ENCODE data around the gene MLLT10.
A peak's percentile ranks its signal among the peaks of the same experiment; 100 is the strongest.

Gene MLLT10

DNA sequence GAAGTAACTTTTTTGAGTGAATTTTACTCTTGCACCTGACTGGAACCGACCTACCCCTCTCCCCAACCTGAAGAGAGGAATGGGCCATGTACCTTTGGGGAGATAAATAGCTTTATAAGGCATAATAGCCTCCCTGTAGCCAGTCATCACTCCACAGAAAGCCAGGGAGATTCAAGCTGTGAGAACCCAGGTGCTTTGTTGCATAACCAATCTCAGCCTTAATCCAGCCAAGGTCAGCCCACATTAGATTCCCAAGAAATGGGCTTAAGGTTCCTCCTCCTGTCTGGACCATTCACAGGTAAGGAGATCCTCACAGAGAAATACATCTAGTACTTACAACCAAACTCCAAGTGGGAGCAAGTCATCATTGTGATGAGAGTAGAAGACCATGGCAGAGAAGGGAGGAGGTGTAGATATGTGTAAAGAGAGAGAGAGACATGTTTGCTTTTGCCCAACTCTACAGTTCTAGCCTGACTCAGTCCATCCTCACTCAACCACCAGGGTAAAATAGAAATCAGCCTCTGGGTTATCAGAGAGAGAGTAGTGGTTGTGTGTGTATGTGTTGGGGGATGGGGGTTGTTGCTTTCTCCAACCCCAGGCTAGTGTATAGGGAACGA is 32.2 kb upstream of the MLLT10 start:
- DNase-seq = no peak

DNA sequence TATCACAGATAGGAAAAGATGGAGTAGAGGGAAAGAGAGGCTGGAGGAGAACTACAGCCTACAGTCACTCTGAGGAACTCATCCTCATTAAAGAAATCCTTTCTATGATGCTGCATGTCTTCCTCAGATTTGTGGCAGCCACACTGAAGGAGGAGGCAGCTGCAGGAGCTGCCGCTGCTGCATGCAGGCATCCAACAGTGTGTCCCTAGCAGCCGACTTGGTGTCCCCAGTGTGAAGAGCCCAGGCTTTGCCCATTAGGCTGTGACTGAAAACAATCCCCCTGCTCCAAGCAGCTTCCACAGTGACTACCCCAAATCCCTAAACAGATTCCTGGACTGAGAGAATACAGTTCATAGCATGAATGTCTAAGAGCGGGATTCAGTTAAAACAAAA is 31.7 kb upstream of the MLLT10 start:
- no peak for DNase-seq

DNA sequence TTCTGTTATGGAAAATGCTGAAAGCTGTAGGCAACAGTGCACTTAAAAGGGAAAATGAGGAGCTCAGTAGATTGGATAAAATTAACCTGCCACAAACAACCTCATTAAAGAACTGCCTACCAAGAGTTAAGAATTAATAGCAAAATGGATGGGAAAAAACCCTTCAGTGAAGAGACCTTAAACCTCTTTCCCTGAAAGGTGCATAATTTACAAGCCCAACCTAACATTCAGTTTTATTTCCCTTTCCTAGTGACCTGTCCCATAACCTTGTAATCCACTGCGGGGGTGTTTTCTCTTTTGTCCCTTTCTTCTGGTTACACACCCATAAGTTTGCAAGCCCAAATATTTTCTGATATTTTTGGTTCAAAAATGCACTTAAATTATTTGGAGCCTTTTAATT is 30.5 kb upstream of the MLLT10 start:
- DNase-seq = no peak

DNA sequence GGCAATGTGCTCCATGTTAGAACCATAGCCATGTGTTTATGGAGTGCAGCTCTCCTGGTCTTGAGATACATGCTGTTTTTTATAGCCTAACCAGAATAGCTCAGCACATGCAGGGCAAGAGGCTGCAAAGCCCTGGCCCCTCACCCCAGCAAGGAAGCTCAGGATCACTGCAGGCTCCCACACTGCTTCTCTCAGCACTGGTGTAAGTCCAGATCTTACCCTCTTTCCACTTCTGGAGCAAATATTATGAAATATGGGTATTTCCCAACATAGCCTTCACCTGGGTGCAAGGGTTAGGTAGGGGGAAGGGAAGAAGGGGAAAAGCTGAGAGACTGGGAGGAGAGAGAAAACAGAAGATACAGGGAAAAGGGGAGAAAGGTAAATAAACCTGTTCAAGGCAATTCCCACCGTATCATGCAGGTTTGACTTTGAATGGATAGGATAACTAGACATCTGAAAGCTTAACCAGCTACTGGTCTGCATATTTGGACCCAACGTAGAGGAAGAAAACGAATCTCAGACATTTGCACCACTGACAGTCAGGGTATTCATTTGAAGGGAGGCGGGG is 28.2 kb upstream of the MLLT10 start:
- DNase-seq = no peak

DNA sequence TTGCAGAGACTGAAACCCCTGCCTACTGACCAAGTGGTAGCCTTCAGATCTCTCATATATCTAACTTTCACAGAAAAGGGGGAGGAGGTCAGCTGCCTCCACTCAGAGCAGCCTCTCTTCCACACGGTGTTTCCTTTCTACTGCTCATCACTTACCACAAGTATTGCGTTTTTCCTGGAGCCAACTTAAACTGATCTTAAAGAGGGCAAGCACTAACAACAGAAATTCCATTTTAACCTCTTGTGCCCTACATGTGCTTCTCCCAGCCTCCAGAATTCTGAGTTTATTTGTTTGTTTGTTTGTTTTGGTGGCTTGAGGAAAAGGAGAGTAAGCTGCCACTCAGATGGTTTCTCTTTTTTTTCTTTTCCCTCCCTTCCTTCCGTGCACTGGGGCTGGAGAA is 27.7 kb upstream of the MLLT10 start:
- DNase-seq = no peak

DNA sequence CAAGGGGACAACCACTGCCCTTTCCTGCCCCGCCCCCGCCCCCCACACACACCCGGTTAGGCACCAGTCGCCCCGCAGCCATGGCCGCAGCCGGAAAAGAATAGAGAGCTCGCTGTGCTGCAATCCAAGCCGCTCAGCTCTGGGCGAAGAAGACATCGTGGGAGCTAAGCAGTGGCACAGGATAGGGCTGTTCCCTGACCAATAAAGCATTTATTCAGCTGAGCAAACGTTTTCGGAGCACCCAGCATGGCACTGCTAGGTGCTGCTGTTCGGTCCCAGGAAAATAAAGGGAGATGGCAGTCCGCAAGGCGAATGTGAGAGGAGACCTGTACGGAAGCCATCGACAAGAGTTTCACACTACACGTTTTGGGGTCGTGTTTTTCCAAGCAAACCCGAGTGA is 26.9 kb upstream of the MLLT10 start:
- no peak for DNase-seq

DNA sequence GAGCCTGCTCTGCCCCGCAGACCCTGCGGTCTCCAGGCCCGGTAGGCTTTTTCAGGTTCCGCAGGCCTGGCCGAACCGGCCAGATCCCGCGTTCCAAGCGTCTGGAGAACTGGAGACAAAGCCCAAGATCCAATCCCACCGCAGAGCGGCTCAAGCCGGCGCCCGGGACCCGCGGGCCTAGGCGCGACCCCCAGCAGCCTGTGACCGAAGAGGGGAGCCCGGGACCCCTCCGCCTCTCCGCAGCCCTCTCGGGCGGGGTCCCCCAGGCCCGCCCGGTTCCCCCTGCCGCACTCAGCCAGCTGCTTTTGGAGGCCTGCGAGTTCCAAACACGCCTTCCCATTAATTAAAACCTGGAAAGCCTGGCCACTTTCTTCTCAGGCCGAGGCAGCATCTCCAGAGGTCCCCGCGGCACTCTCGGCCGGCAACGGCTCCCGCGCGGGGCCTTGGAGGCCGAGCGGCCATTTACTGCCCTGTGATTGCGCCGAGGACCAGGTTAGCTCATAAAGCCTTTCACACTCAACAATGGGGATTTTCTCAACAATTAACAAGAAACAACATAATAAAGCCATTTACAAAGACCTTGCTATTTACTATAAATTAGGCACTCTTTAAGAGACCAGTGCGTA is 25.2 kb upstream of the MLLT10 start:
- no peak for DNase-seq

DNA sequence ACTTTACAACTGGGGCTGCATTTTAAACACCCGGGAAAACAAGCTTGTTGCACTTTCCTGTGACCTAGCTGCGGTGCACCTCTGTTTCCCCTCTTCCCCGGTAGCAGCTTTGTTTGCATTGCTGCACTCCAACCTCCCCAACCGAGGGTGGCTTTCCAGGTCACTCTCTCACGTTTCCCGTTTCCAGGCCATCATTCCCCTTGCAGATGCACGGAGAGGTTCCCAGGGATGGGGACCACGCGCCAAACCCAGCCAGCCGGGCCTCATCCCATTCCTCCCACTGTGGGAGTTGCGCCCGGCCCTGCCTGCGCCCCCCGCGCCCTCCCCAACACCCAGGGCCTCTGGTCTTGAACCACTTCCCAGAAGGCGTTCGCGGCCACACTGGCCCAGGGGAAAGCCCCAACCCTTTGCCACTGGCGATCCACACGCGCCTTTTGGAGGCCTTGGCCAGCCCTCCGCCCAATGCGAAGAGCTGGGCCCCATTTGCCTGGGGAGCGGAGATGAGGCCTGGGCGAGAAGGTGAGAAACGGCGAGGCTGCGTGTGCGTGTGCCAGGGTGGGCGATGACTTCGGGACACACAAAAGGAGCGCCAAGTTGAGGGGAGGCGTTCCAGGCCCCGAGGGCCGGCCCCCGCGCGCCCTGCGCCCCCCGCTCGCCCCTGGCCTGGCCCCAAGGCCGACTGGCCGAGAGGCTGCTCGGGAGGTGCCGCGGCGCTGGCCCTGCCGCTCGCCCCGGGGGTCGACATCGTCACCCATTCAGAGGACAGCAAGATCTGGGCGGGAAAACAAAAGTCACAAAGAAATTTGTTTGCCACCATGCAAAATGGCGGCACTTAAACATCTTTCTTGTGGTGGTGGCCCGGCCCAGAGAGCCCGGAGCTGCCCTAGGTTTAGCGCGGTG is 24.4 kb upstream of the MLLT10 start:
- no peak for DNase-seq

DNA sequence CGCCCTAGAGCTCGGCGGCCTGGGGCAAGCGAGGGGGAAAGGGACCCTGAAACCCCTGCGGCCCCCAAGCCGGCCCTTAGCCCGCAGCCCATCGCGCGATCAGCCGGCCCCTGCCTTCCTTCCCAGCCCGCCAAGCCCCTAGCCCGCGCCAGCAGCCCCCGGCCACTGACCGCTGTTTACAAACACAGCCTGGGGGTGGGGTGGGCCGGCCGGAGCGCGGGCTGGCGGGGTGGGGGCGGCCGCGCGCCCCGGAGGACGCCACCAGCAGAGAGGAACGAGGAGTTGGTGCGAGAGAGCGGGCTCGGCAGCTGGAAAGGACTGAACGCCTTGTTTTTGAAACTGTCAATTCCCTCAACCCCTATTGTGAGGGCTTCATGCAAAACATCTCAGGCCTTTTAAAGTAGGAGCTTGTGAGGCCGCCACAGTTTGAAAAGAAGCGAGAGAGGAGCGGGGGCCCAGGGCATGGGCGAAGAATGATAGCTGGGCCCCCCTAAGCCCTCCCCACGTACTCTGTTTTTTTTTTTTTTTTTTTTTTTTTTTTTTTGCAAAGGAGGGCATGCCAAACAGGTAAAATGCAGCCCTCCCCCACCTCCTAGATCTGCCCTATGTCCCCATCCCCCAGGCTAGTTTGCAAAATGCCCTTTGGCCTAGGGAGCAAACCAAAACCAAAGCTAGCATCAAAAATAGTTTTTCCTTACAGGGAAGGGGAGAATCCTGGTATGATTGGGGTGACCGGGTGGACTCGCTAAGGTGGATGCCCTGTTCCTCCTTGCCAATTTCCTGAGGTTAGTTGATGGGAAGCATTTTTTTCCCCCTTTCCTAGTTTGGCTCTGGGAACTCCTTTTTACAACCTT is 23.6 kb upstream of the MLLT10 start:
- DNase-seq = peak; percentile 54

DNA sequence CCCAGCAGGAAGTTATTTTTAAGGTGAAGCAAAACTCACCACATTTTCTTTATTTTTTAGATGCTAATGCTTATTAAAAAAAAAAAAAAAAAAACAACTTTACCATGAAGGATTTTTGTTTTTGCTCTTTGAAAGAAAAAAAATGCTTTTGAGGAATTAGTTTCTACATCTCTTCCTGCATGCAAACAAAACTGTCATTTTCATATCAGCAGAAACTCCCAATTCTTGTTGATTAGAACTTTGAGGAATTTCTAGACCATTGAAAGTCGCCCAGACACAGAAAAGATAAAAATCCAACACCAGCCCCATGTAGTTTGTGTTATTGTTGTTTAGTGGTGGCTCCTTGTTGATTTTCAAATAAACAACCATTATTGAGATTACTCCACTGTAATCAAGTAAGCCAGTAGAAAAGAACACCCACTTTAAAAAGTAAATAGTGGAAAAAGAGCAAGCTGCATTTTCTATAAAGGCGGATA is 22.9 kb upstream of the MLLT10 start:
- DNase-seq = no peak

DNA sequence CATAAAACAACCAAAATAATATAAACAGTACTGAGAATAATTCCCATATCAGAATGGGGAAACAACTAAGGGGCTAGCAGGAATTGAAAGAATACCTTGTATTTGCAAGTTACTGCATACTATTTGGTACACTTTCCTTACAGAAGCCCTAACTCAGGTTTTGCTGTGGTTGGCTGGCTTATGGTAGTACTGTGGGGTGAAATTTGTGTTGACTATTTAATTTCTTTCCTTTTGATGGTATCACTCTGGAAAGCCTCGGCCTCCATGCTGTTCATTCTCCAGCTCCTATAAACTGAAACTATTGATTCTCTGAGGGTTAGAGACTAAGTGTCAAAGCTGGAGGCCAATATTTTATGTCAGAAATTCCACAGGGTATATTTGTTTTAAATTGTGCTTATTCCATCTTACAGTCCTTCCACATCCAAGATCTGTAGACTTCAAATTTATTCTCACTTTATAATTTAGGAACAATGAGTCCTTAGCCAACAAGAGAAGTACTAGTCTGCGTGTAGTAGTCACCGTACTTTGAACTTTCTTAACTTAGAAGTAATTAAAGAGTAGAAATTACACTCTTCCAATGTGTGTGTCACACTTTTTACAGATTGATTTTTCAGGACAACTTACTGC is 22.0 kb upstream of the MLLT10 start:
- no peak for DNase-seq

DNA sequence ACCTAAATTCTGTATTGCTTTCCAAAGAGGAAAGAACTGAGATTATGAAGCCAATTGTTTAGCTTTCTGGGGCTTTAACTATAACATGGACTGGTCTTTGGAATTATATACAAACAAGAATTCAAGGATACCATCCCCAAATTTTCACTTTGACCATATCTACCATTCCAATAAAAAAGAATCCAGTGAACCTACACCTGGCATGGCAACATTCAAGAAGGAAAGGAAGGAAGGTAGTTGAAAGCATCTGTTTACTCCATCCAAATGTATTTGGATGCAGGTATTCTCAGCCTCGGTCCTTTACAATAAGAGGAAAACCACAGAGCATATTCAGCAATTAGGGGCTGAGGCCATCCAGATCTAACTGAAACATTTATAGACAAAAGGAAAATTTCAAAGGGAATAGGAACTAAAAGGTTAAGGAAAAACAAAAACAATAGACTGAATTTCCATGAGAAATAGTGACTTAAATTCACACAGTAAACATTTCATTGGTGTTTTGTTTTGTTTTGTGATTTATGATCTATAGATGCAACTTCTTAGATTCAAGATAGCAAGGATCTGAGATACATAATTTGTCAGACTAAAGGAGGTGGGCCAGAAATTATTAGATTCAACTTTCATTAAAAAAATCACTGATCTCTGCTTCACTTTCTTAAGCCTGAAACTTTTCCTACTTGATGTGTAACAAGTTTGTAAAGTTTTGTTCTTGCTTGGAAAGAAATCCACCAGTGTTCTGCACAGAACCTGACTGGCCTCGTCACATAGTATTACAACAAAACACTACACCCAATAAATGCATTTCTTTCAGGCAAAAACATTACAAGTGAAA is 21.2 kb upstream of the MLLT10 start:
- DNase-seq = no peak

DNA sequence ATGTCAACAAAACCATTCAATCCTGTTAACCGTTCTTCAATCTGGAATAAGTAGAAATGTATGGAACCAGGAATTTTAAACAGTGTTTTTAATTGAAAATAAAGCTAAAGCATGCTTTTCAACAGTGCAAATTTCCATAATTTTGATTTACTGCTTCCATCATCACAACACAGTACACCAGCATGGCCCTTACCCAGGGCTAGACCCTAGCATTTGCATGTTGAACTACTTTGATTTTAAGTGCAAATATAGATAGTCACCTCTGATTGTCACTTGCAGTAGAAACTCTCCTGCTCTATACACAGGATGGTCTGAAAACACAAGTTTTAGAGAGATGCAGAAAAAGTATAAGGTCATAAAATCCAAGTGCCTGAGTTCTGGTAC is 20.6 kb upstream of the MLLT10 start:
- no peak for DNase-seq

DNA sequence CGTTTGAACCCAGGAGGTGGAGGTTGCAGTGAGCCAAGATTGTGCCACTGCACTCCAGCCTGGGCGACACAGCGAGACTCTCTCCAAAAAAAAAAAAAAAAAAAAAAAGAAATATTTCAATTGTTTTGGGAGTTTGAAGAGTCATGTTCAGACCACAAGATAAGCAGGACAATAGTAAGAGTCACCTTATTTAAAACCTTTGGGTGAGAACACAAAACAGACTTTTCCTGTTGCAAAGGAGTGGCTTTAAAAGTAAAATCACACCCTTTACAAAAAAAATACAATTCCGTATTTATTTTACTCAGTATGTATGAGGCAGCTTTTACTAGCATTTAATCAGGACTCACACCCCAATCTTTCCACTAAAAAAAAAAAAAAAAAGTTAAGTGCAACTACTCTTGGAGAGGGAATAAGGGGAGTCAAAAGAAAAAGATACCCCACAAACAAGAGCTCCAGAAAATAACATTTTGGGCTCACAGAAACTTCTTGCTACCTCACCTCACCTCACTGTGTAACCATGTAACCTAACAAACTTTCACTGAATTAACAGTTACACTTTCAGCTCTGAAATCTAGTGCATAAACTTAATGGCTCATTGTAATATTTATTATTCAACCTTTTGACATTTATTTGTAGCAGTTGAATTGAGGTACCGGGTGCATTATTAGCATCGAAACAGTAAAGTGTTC is 19.8 kb upstream of the MLLT10 start:
- no peak for DNase-seq

DNA sequence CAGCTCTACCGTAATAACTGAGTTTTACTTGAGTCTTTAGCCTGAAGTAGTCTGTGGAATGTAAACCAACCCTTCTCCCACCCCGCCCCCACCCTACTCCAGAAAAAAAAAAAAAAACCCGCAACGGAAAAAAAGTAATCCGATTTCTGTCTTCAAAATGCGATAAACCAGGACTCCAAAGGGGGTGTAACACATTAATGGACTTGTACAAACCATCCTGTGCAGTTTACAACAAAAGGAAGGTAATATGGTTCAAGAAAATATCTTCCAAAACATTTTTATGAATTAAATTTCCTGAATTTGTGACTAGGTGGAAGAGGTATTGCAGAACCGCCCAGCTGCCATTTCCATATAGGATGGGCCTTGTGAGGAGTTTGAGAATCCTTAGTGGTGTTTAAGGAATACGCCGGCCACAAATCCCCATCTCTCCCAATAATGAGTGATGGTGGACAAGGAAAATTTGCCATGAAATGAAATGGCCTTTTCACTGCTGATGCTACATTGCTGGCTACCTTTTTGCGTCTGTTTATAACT is 19.1 kb upstream of the MLLT10 start:
- no peak for DNase-seq

DNA sequence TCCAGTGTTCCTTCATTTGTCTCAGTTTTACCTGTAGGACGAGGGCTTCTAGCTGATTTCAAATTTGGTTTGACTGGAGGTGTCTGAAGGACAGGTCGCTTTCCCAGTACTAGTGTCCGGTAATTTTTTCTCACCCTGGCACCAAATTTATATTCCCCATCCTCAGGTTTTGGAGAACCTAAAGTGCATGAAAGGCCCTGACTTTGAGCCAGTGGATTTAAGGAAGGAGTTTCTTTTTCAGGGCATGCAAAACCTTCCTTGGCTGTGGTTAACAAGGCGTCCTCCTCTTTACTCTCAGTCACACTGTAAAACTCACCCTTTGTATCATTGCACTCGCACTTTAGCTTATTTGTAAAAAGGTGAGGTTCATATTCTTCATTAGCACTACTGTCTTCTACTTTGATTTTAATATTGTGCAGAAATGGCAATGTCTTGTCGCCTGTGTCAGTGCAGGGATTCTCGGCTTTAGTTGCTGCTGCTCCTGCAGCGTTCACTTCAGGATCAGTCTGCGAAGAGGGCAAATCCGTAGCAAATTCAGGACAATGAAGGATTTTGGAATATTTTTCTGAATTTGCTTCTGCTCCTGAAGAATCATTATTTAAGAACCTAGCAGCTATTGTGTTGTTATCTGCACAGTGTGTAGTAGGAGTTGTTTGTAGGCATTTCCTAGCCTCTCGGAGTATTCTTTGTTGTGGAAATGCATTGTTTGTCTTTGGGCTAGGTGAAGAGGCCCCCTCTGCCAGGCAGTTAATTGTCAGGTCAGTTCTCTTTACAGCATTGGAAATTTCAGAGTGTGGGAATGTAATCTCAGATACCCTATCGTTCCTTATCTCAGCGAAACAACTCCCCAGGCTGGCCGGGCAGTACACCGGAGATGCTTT is 18.4 kb upstream of the MLLT10 start:
- DNase-seq = no peak

DNA sequence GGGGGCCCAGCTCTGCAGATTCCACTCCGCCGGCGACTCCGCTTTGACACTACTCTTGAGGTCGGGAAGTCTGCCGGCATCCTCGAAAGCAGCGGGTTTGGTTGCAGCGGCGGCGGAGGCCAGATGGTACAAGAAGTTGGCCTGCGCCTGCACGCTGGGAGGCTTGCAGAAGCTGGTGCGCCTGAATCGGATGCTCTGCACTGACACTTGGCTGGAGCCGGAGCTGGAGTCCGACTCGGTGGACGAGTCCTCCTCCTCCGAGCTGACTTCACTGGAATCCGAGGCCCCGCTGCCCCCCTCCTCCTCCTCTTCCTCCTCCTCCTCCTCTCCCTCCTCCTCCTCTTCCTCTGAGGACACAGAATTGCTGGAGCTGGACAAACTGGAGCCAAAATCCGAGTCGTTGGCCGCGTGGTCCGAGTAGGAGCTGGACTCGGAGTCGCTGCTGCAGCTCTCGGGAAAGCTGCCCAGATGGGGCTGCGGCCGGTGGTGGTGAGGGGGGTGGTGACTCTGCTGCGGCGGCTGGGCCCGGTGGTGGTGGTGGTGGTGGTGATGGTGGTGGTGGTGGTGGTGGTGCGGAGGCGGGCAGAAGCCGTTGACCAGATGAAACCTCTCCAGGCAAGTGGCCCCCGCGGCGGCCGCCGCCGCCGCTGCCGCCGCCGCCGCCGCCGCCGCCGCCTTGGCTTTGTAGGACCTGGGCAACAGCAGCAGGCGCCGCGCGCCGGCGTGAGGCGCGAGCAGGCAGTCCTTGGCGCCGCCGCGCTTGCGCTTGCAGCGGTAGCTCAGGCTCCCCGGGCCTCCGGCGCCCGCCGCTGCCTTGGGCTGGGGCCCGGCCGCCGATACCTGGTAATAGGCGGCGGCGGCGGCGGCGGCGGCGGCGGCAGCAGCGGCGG is 17.5 kb upstream of the MLLT10 start:
- peak; percentile 79 for DNase-seq
